DMS153 treated with DMSO at 0.1 percent for 48 hours (cell line): ENCODE data around the gene RASSF1.
A peak's percentile ranks its signal among the peaks of the same experiment; 100 is the strongest.
"Not testable (repeated sequence)": the region's sequence is repeated elsewhere in the genome, so short reads cannot be mapped to it uniquely, and the experiment has no call there.

Experiments
- DNase-seq: peaks from one replicate; lab custom pipeline; 2025; ENCODE audit not compliant: unreplicated experiment; lab: John Stamatoyannopoulos, UW

The RASSF1 gene

DNA sequence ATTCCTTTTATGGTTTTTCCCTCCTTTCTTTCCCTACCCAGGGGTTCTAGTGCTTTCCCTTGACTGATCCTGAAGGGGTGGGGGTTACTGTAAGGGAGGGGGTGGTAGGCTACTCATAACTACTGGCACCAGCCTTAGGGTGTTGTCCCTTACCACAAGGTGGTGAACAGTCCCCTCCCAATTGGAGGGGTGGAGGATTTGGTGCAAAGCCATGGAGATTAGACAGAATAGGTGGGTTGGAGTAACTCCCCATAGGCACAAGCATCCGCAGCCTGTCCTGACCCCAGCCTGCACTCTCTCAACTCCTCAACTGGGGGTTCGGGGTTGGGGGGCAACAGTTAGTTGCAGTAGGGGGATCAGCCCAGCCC is 15.5 kb downstream of the RASSF1 start:
- no peak for DNase-seq

DNA sequence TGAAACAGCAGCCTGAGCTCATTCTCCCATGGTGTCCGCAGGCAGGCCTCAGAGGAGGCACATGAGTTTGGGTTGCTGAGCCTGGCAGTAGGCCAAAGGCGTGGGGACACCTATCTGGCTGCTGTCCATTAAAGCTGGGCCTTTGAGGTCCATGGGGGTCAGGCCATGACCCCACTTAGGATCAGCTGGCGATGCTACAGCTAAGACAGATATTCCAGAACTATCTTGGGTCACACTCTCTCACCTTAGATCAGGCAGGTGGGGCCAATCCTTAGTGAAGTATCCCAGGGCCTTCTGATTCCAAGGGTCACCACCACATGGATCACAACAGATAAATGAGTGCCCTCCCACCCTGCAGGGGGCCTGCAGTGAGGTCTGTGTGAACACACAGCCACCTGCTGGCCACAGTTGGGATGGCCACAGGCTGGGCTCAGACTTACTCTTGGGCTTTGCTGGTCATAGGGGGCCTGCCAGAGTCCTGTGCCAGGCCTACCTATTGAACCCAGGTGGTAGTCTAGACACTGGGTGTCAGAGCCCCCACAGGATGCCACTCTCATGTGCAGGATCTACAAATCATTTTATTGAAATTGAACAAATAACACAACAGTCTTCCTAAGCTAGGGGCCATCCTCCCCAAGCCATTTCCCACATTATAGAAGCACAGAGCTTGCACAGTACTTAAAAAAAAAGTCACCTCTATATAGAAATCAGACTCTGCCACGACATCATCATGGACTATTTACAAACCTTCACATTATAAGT is 16.1 kb downstream of the RASSF1 start:
- DNase-seq, result no peak

DNA sequence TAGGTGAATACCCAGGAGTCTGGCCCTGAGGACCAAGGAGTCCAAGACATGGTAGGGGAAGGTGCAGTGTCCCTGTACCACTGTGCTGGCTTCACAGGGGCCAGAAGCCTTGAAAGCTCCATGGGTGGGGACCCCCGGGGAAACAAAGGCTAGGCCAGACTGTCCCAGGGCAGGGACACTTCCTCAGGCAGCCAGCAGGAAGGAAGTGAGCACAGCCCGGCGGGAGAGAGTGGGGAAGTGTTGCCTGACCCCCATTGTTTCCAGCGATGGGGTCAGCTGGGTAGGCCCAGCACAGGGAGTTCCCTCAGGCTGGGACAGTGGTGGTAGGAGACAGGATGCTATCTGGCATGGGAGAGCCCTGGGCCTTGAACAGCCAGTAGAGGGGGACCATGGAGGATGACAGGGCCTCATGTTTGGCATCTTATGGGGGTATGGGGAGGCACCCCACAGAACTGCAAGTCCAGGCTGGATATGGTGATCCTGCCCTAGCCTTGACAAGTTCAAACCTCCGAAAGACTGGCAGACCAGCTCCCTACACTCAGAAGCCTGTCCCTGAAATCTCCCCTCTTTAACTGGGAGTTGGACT is 16.9 kb downstream of the RASSF1 start:
- no peak for DNase-seq

- peak; percentile 14 for DNase-seq
These were observed 17.5 kb downstream of the RASSF1 start for GRCh38 chr3:50323092-50323600.

- DNase-seq, result peak; percentile 14
These were observed 18.1 kb downstream of the RASSF1 start, which contains the start of gene HYAL2 for GRCh38 chr3:50322386-50323091. HYAL2 (minus strand) TSS chr3:50322745; CDS start chr3:50320489, 2,256 bp downstream.

DNA sequence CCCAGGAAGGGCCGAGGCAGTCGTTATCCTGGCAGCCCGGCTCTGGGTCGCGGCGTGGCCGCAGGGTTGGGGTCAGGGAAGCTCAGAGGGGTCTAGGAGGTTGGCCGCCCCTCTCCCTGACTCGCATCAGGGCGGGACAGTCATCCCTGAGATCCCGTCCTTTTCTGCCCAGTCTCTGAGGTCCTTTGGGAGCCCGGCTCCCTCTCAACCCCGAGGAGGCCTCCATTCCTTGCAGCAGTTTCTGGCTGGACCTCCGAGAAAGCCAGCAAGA is 18.6 kb downstream of the RASSF1 start:
- DNase-seq, result no peak

- DNase-seq, result peak; percentile 18
These were observed 19.1 kb downstream of the RASSF1 start for GRCh38 chr3:50321336-50322114.

GRCh38 chr3:50320853-50321335 is 19.7 kb downstream of the RASSF1 start:
- no peak for DNase-seq

GRCh38 chr3:50319894-50320625 is 20.6 kb downstream of the RASSF1 start:
- DNase-seq, result no peak

GRCh38 chr3:50319181-50319893 is 21.3 kb downstream of the RASSF1 start:
- DNase-seq, result no peak

DNA sequence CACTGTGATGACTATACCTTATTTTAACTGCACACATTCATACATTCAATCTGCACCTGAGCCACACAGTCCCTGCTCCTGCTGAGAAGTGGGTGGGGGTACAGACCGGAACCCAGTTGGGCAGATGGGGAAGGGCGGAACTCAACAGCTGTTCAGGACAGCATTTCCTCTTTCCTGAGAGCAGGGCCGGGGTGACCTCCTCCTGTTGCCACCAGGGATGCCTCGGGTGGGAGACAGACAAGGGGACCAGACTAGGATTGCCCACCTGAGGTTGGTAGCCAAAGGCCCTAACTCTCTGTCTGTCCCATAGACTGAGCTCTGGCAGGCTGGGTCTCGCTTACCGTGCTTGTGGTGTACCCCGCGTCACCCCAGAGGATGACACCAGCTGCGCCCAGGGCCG is 22.0 kb downstream of the RASSF1 start:
- no peak for DNase-seq

DNA sequence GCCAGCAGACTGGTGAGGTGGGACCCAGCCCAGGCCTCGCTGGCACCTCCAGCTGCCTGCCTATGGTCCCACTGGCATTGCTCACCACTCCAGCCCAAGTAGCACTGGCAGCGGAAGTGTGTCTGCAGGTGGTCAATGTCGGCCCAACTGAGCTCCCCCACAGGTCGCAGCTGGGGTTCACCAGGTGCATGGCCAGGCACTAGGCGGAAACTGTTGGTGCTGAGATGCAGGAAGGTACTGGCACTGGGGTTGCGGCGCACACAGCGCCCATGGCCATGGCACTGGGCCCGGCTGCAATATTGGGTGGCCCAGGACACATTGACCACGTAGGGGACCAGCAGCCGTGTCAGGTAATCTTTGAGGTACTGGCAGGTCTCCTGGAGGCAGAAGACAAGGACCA is 22.5 kb downstream of the RASSF1 start:
- DNase-seq, result no peak

- DNase-seq, result no peak
These were observed 23.3 kb downstream of the RASSF1 start for GRCh38 chr3:50317300-50317699.

DNA sequence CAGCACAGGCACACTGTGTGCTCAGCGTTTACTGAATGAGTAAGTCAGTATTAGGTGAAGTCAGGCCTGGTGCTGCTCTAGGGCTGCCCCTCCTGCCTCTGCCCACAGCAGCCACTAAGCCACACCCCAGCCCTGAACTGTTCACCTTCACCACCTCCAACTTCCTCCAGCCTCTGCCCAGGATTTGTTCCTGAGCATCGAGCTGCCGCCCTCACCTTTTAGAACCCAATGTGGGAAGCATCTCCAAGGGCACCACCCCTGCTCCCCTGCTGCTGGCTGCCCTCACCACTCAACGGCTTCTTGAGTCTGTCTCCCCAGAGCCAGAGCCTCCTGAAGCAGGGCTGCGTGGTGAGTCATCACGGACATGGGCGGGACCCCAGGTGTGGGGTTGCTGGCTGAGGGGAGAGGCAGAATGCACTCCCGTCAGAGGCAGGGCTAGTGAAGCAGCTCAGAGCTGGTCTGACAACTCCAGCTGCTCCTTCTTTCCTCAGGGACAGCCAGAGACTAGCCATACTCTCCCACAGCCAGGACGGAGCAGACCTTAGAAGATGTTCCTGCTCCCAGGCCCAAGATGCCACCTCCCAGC is 23.9 kb downstream of the RASSF1 start:
- no peak for DNase-seq

GRCh38 chr3:50314816-50315215 is 25.8 kb downstream of the RASSF1 start:
- no peak for DNase-seq

- no peak for DNase-seq
These were observed 26.3 kb downstream of the RASSF1 start for GRCh38 chr3:50314342-50314741.

DNA sequence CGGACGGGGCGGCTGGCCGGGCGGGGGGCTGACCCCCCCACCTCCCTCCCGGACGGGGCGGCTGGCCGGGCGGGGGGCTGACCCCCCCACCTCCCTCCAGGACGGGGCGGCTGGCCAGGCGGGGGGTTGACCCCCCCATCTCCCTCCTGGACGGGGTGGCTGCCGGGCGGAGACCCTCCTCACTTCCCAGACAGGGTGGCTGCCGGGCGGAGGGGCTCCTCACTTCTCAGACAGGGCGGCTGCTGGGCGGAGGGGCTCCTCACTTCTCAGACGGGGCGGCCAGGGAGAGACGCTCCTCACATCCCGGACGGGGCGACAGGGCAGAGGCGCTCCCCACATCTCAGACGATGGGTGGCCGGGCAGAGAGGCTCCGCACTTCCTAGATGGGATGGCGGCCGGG is 28.6 kb downstream of the RASSF1 start:
- DNase-seq, result not testable (repeated sequence)

- DNase-seq, result no peak
These were observed 36.0 kb downstream of the RASSF1 start for GRCh38 chr3:50304601-50305000.

GRCh38 chr3:50303013-50303815 is 37.4 kb downstream of the RASSF1 start, which contains the start of gene HYAL1:
HYAL1 (minus strand) TSS chr3:50303574; CDS start chr3:50302956, 618 bp downstream.
- DNase-seq, result no peak
